HepG2 (cell line): ENCODE results near the gene HIRA. TPM values are rescaled to one million over a fixed set of nuclear protein-coding genes. Genes with fewer than 3 reads are reported as not detected.

Experiments
- ATAC-seq: fragments of 200-7000 bp; cut with Tn5 transposase; 3 replicates; pipeline ENCODE4 v1.9.1; 2020; ENCODE audit warnings: mild to moderate bottlenecking, moderate library complexity
- BruUV-seq: library from RNA; stranded (reverse); fragments of 400-500 nt; replicated peaks from 2 replicates; lab custom pipeline; 2021; lab: Mats Ljungman, UMichigan
- CTCF ChIA-PET: fragments of 300-600 bp; formaldehyde crosslinking; extraction: SDS; loops from one replicate; lab custom pipeline; 2021; ENCODE audit warnings: low total read pairs, inconsistent platforms, low intra/inter-chr PET ratio; lab: Yijun Ruan, JAX
- POLR2A ChIA-PET: fragments of 350-600 bp; sonication (Branson Sonifier 250); formaldehyde crosslinking; loops from one replicate; lab custom pipeline; 2020; ENCODE audit warnings: antibody characterized with exemption, inconsistent platforms; lab: Yijun Ruan, JAX
- DNase-seq: peaks from one replicate; pipeline ENCODE4 v3.0.0-alpha.2; 2015; ENCODE audit warnings: low spot score
- FAIRE-seq: peaks from 3 replicates; lab custom pipeline; 2011; peaks lifted over from hg19 to GRCh38; lab: Jason Lieb, UNC
- H2AFZ ChIP-seq: one replicate; pipeline ENCODE4 v1.6.1; 2011; ENCODE audit warnings: low read length, inconsistent platforms
- H3K27ac ChIP-seq: fragments of 300-600 bp; 3 replicates; pipeline ENCODE4 v1.8.0; 2011; ENCODE audit warnings: mixed run types, mild to moderate bottlenecking, mixed read lengths, low read length, inconsistent platforms; ENCODE audit not compliant: insufficient read depth; ENCODE audit errors: extremely low read length
- H3K27me3 ChIP-seq, 2 experiments: fragments of 200-600 bp in 1 of 2; 2 replicates in 1 of 2; 3 replicates in 1 of 2; pipeline versions ENCODE4 v1.6.0 to v1.8.0; 2011; ENCODE audit warnings: low read length in 2 of 2, mild to moderate bottlenecking in 2 of 2, moderate library complexity in 2 of 2, inconsistent platforms in 1 of 2; ENCODE audit not compliant: insufficient read depth in 2 of 2, control insufficient read depth in 1 of 2
- H3K36me3 ChIP-seq, 2 experiments: fragments of 200-600 bp in 1 of 2; replicated peaks in 1 of 2; 2 replicates in 1 of 2; 3 replicates in 1 of 2; pipeline versions ENCODE4 v1.5.1 to v1.8.0; 2011; ENCODE audit warnings: low read length in 2 of 2, inconsistent platforms in 1 of 2; ENCODE audit not compliant: insufficient read depth in 2 of 2, control insufficient read depth in 1 of 2
- H3K4me1 ChIP-seq: 2 replicates; pipeline ENCODE4 v1.5.1; 2012; ENCODE audit warnings: low read length, inconsistent platforms; ENCODE audit not compliant: insufficient read depth
- H3K4me2 ChIP-seq: 2 replicates; pipeline ENCODE4 v1.6.0; 2011; ENCODE audit warnings: low read depth, low read length, inconsistent platforms
- H3K4me3 ChIP-seq, 3 experiments: fragments of 200-600 bp in 1 of 3; sonication (generic), shearing (Covaris generic) in 1 of 3; replicated peaks in 1 of 3; 2 replicates each; pipeline ENCODE4 v1.5.1; 2011 to 2016; ENCODE audit warnings: low read length in 3 of 3, inconsistent platforms in 2 of 3, low read depth in 2 of 3, mild to moderate bottlenecking in 2 of 3, control low read depth in 1 of 3, mixed read lengths in 1 of 3; ENCODE audit not compliant: insufficient read depth in 1 of 3
- H3K79me2 ChIP-seq: one replicate; pipeline ENCODE4 v1.6.1; 2011; ENCODE audit warnings: low read length, inconsistent platforms; ENCODE audit not compliant: insufficient read depth
- H3K9ac ChIP-seq: 2 replicates; pipeline ENCODE4 v1.6.0; 2011; ENCODE audit warnings: mild to moderate bottlenecking, low read depth, low read length, inconsistent platforms; ENCODE audit not compliant: insufficient read depth
- H3K9me3 ChIP-seq: 2 replicates; pipeline ENCODE4 v1.5.1; 2012; ENCODE audit warnings: mild to moderate bottlenecking, low read length
- H4K20me1 ChIP-seq: 2 replicates; pipeline ENCODE4 v1.6.0; 2011; ENCODE audit warnings: inconsistent platforms, mild to moderate bottlenecking, low read length, moderate library complexity; ENCODE audit not compliant: insufficient read depth
- ATF2 ChIP-seq: sonication (generic); formaldehyde crosslinking; IDR thresholded peaks from 2 replicates; pipeline ENCODE4 v1.4.0; 2020; ENCODE audit warnings: missing genetic modification reagents
- FOXM1 ChIP-seq: sonication (generic); formaldehyde crosslinking; IDR thresholded peaks from 2 replicates; pipeline ENCODE4 v1.5.0; 2020; ENCODE audit warnings: missing genetic modification reagents
- FUBP1 ChIP-seq: sonication (generic); formaldehyde crosslinking; IDR thresholded peaks from 2 replicates; pipeline ENCODE4 v1.5.1; 2020; ENCODE audit warnings: missing genetic modification reagents, mild to moderate bottlenecking, borderline replicate concordance
- HES4 ChIP-seq: sonication (generic); formaldehyde crosslinking; IDR thresholded peaks from 2 replicates; pipeline ENCODE4 v1.9.0; 2021; ENCODE audit warnings: mild to moderate bottlenecking, missing genetic modification reagents, borderline replicate concordance
- THAP7 ChIP-seq: sonication (generic); formaldehyde crosslinking; IDR thresholded peaks from 2 replicates; pipeline ENCODE4 v1.8.1; 2023; ENCODE audit warnings: mild to moderate bottlenecking, missing genetic modification reagents
- TOE1 ChIP-seq: sonication (generic); formaldehyde crosslinking; IDR thresholded peaks from 2 replicates; pipeline ENCODE4 v1.4.0; 2020; ENCODE audit warnings: mild to moderate bottlenecking, missing genetic modification reagents
- ZBTB49 ChIP-seq: sonication (generic); formaldehyde crosslinking; IDR thresholded peaks from 2 replicates; pipeline ENCODE4 v1.4.0; 2020; ENCODE audit warnings: missing genetic modification reagents, borderline replicate concordance
- ZNF136 ChIP-seq: sonication (generic); formaldehyde crosslinking; IDR thresholded peaks from 2 replicates; pipeline ENCODE4 v1.8.1; 2022; ENCODE audit warnings: low read depth, mild to moderate bottlenecking, moderate library complexity, missing genetic modification reagents
- ZNF280D ChIP-seq: sonication (generic); formaldehyde crosslinking; IDR thresholded peaks from 2 replicates; pipeline ENCODE4 v1.5.1; 2020; ENCODE audit warnings: mild to moderate bottlenecking, missing genetic modification reagents
- ZNF326 ChIP-seq: sonication (generic); formaldehyde crosslinking; IDR thresholded peaks from 2 replicates; pipeline ENCODE4 v1.4.0; 2020; ENCODE audit warnings: missing genetic modification reagents, borderline replicate concordance
- ZNF33B ChIP-seq: sonication (generic); formaldehyde crosslinking; IDR thresholded peaks from 2 replicates; pipeline ENCODE4 v1.5.1; 2020; ENCODE audit warnings: mild to moderate bottlenecking, missing genetic modification reagents
- ZNF691 ChIP-seq: sonication (generic); formaldehyde crosslinking; IDR thresholded peaks from 2 replicates; pipeline ENCODE4 v1.4.0; 2020; ENCODE audit warnings: missing genetic modification reagents, low read depth, mild to moderate bottlenecking, borderline replicate concordance
- WGBS: methylation state at CpG from one replicate; pipeline ENCODE4 v1.1.6; 2017; ENCODE audit warnings: low lambda C conversion rate; 5-methylcytosine and 5-hydroxymethylcytosine counted together
- in situ Hi-C: cut with HindIII; loops from 2 replicates; pipeline ENCODE4 v1.10.0; 2017; ENCODE audit warnings: low pct_unique_long_range_greater_than_20kb; ENCODE audit not compliant: extremely low pct_ligation_motif_present
- intact Hi-C: fragments of 100-400 bp; cut with micrococcal nuclease; formaldehyde crosslinking; loops from one replicate; pipeline ENCODE4 v1.10.0; 2022; ENCODE audit not compliant: unreplicated experiment
- polyA plus RNA-seq, 8 experiments: library from polyadenylated mRNA; depleted of rRNA in 3 of 8; stranded (reverse) in 7 of 8; unstranded in 1 of 8; fragments of >200 nt; fragmentation: Illumina TruSeq in 4 of 8; extraction: Trizol in 4 of 8; gene quantifications; 2 replicates each; pipeline versions ENCODE4 v1.2.1 to v1.2.3, GENCODE V29; 2011 to 2016; ENCODE audit warnings: low read depth in 4 of 8, missing spikeins in 1 of 8, mixed read lengths in 1 of 8; ENCODE audit not compliant: insufficient read depth in 1 of 8
- total RNA-seq, 5 experiments: library from RNA; depleted of rRNA; stranded (reverse); fragments of >200 nt; fragmentation: Illumina TruSeq; extraction: Trizol; gene quantifications; 2 replicates each; pipeline ENCODE4 v1.2.3, GENCODE V29; 2016; ENCODE audit warnings: low read depth in 1 of 5

Gene HIRA
- total and polyA plus RNA-seq, 2 of the 13 experiments (the other 11 are each of a cell fraction or from before 2014, with no cell fraction given): 21.5 to 29.2 TPM

DNA sequence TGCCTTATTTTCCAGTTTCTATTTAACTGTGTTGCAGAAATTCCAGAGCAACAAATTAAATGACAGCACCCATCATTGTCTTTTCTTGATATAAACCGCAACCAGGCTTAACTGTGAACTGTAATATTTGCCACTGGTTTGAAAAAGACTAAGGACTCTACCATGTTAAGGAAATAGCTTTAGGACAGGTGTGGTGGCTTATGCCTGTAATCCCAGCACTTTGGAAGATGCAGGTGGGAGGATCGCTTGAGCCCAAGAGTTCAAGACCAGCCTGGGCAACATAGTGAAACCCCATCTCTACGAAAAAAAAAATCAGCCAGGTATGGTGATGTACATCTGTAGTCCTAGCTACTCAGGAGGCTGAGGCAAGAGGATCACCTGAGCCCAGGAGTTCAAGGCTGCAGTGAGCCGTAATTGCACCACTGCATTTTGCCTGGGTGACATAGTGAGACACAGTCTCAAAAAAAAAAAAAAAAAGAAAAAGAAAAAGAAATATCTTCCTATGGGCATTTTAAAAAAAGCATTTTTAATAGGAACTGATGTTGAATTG is 28.8 kb downstream of the HIRA start:
- CTCF ChIA-PET: no interaction called here
- Histone ChIP-seq H3K36me3 (peaks cover 24 to 66% of the 10 kb centered on the region in 2 experiments; a peak in 4 of 5 replicates), H3K27ac (no peak overlapping the region), H3K4me1 (peaks cover 11% of the 10 kb centered on the region), H3K27me3 (no peaks in the 10 kb centered on the region), H3K4me2 (no peak overlapping the region), H3K4me3 (no peak overlapping the region), H2AFZ (no peak overlapping the region), H3K9ac (no peak overlapping the region), H3K79me2 (no peaks in the 10 kb centered on the region), H4K20me1 (no peaks in the 10 kb centered on the region), H3K9me3 (no peaks in the 10 kb centered on the region)
- FAIRE-seq: no peak
- POLR2A ChIA-PET: no interaction called here
- intact Hi-C loops: no loop called here
- ATAC-seq: no peak
- BruUV-seq: no TSS peak
- in situ Hi-C loops: no loop called here
- 98% methylated on average over 4 of the region's 4 CpGs for WGBS
- DNase-seq: no peak
- no peak for TF ChIP-seq FUBP1 (CRISPR knock-in tag)
- TF ChIP-seq TOE1 (CRISPR knock-in tag): no peak
- TF ChIP-seq THAP7 (CRISPR knock-in tag): no peak
- TF ChIP-seq HES4: no peak
- no peak for TF ChIP-seq ATF2
- no peak for TF ChIP-seq ZNF136 (CRISPR knock-in tag)
- TF ChIP-seq FOXM1 (CRISPR knock-in tag): no peak
- TF ChIP-seq ZNF33B: no peak
- TF ChIP-seq ZNF691 (CRISPR knock-in tag): no peak
- no peak for TF ChIP-seq ZNF280D
- no peak for TF ChIP-seq ZNF326 (CRISPR knock-in tag)
- TF ChIP-seq ZBTB49 (CRISPR knock-in tag): no peak
